ENCODE results near the gene KCNK3. TPM values are rescaled to one million over a fixed set of nuclear protein-coding genes. Genes with fewer than 3 reads are reported as not detected.

KCNK3 gene
- total RNA-seq, 4 donors from 2014 or later = 2.0 to 13.9 (median 9.8) TPM

- H3K27me3 ChIP-seq = peaks cover 36% of the 10 kb centered on the region
- 0 to 23% methylated on average over 2 to 4 of the region's 6 CpGs for WGBS, 2 donors (ENCODE audit: low coverage in 1 of 2)
- TF ChIP-seq POLR2AphosphoS5 (IDR thresholded peaks at IDR 0.05) (peak; percentile 54), CTCF (IDR thresholded peaks at IDR 0.05) (no peak)
- no peaks in the 10 kb centered on the region for H3K9me3 ChIP-seq
- peak; percentile 67 for ATAC-seq
- H3K36me3 ChIP-seq = no peaks in the 10 kb centered on the region
- peak overlapping the region; percentile 39 to 84 (median 79) for H3K27ac ChIP-seq
- H3K4me1 ChIP-seq = peaks cover 0 to 51% (median 14%) of the 10 kb centered on the region in 3 donors
- H3K4me3 ChIP-seq = peak overlapping the region in 1 of 2 donors; percentile 23
Measured at GRCh38 chr2:26691881-26692278, 642 bp upstream of the KCNK3 start.

GRCh38 chr2:26692897-26693849, 651 bp downstream of the KCNK3 start:
- no peaks in the 10 kb centered on the region for H3K9me3 ChIP-seq
- H3K36me3 ChIP-seq = peaks cover 0 to 9% of the 10 kb centered on the region in 2 donors
- WGBS, 2 donors (ENCODE audit: low coverage in 1 of 2) = 0% methylated on average over 9 of the region's 83 CpGs; no CpG with 5 or more reads in 1 of the 2 donors
- H3K4me1 ChIP-seq = peaks cover 0 to 49% (median 14%) of the 10 kb centered on the region in 3 donors
- TF ChIP-seq EP300 (IDR thresholded peaks at IDR 0.05) (no peak), POLR2AphosphoS5 (IDR thresholded peaks at IDR 0.05) (no peak), POLR2A (IDR thresholded peaks at IDR 0.05) (no peak), CTCF (IDR thresholded peaks at IDR 0.05) (no peak)
- H3K27ac ChIP-seq = peak overlapping the region; percentile 67 to 85 (median 76)
- H3K4me3 ChIP-seq = peak overlapping the region; percentile 61 to 67
- peak; percentile 42 for ATAC-seq
- H3K27me3 ChIP-seq = peaks cover 42% of the 10 kb centered on the region

GRCh38 chr2:26694001-26694400, 1.5 kb downstream of the KCNK3 start:
- no peak for ATAC-seq
- Histone ChIP-seq H3K36me3 (peaks cover 0 to 9% of the 10 kb centered on the region in 2 donors), H3K27ac (peak overlapping the region in 1 of 4 donors; percentile 85), H3K27me3 (peaks cover 42% of the 10 kb centered on the region), H3K4me1 (peaks cover 0 to 49% (median 14%) of the 10 kb centered on the region in 3 donors), H3K9me3 (no peaks in the 10 kb centered on the region), H3K4me3 (peak overlapping the region in 1 of 2 donors; percentile 61)
- 57 to 60% methylated on average over 4 to 5 of the region's 7 CpGs for WGBS, 2 donors (ENCODE audit: low coverage in 1 of 2)
- TF ChIP-seq CTCF (IDR thresholded peaks at IDR 0.05) (no peak), POLR2A (IDR thresholded peaks at IDR 0.05) (no peak), POLR2AphosphoS5 (IDR thresholded peaks at IDR 0.05) (no peak)

- Histone ChIP-seq H3K4me1 (peaks cover 0 to 42% (median 11%) of the 10 kb centered on the region in 3 donors), H3K27me3 (peaks cover 42% of the 10 kb centered on the region), H3K9me3 (no peaks in the 10 kb centered on the region), H3K4me3 (no peak overlapping the region), H3K36me3 (peaks cover 0 to 9% of the 10 kb centered on the region in 2 donors), H3K27ac (no peak overlapping the region)
- ATAC-seq = no peak
- TF ChIP-seq CTCF (IDR thresholded peaks at IDR 0.05) (no peak), POLR2A (IDR thresholded peaks at IDR 0.05) (no peak), EP300 (IDR thresholded peaks at IDR 0.05) (no peak)
- WGBS, 2 donors (ENCODE audit: low coverage in 1 of 2) = 33 to 100% methylated on average over 1 of the region's 3 CpGs
Measured at GRCh38 chr2:26696351-26696816, 3.9 kb downstream of the KCNK3 start.

Data from gastroesophageal sphincter (tissue), 4 donors.